Panc1 (cell line): ENCODE measurements around the gene BACH2. TPM values are rescaled to one million over a fixed set of nuclear protein-coding genes. Genes with fewer than 3 reads are reported as not detected.

Experiments used
- ATAC-seq: fragments of 200-7000 bp; cut with Tn5 transposase; 2 replicates; pipeline ENCODE4 v1.9.1; 2020; ENCODE audit warnings: mild to moderate bottlenecking, moderate library complexity
- BruUV-seq: library from RNA; stranded (reverse); fragments of 400-500 nt; replicated peaks from 2 replicates; lab custom pipeline; 2021; lab: Mats Ljungman, UMichigan
- CTCF ChIA-PET: fragments of 300-600 bp; sonication (Branson Sonifier 250); formaldehyde crosslinking; loops from one replicate; lab custom pipeline; 2022; ENCODE audit warnings: antibody characterized with exemption; lab: Charles Lee
- POLR2A ChIA-PET: fragments of 300-600 bp; sonication (Branson Sonifier 250); formaldehyde crosslinking; loops from one replicate; lab custom pipeline; 2022; ENCODE audit warnings: antibody characterized with exemption; lab: Charles Lee
- DNase-seq: peaks from one replicate; pipeline ENCODE4 v3.0.0-alpha.2; 2010; ENCODE audit warnings: low read depth, low spot score
- H3K27ac ChIP-seq: 2 replicates; pipeline ENCODE4 v1.5.1; 2011; ENCODE audit warnings: mild to moderate bottlenecking, low read length, inconsistent platforms
- H3K27me3 ChIP-seq: fragments of 200-500 bp; sonication (Bioruptor generic); 2 replicates; pipeline ENCODE4 v1.6.0; 2014; ENCODE audit warnings: low read length, inconsistent platforms; ENCODE audit not compliant: control insufficient read depth, insufficient read depth
- H3K36me3 ChIP-seq: fragments of 200-500 bp; sonication (Bioruptor generic); 2 replicates; pipeline ENCODE4 v1.5.1; 2014; ENCODE audit warnings: inconsistent platforms, mild to moderate bottlenecking, low read length, moderate library complexity; ENCODE audit not compliant: control insufficient read depth, insufficient read depth
- H3K4me1 ChIP-seq: 2 replicates; pipeline ENCODE4 v1.5.1; 2011; ENCODE audit warnings: inconsistent platforms, mild to moderate bottlenecking, low read length, moderate library complexity; ENCODE audit not compliant: control insufficient read depth, insufficient read depth
- H3K4me3 ChIP-seq, 2 experiments: 2 replicates each; pipeline ENCODE4 v1.5.1; 2011 to 2012; ENCODE audit warnings: low read depth in 2 of 2, low read length in 2 of 2, mild to moderate bottlenecking in 2 of 2, inconsistent platforms in 1 of 2, moderate library complexity in 1 of 2
- H3K9me3 ChIP-seq: fragments of 200-500 bp; sonication (Bioruptor generic); 2 replicates; pipeline ENCODE4 v1.5.1; 2014; ENCODE audit warnings: low read depth, mild to moderate bottlenecking, inconsistent platforms, low read length, moderate library complexity; ENCODE audit not compliant: control insufficient read depth, insufficient read depth
- POLR2AphosphoS5 ChIP-seq: IDR thresholded peaks from 2 replicates; pipeline ENCODE4 v1.6.1; 2012; ENCODE audit warnings: mild to moderate bottlenecking, low read depth, low read length, moderate library complexity
- SIN3A ChIP-seq: IDR thresholded peaks from 2 replicates; pipeline ENCODE4 v1.6.1; 2012; ENCODE audit warnings: low read depth, mild to moderate bottlenecking, low read length, moderate library complexity, borderline replicate concordance; ENCODE audit not compliant: insufficient read depth
- TCF7L2 ChIP-seq: IDR thresholded peaks from 2 replicates; pipeline ENCODE4 v1.6.1; 2011; ENCODE audit warnings: mild to moderate bottlenecking, low read depth, low read length, inconsistent platforms
- in situ Hi-C: cut with HindIII; loops from 2 replicates; pipeline ENCODE4 v1.10.0; 2016; ENCODE audit warnings: low sequenced_read_pairs, low pct_unique_long_range_greater_than_20kb
- intact Hi-C: fragments of 100-400 bp; cut with micrococcal nuclease; formaldehyde crosslinking; loops from one replicate; pipeline ENCODE4 v1.10.0; 2022; ENCODE audit not compliant: unreplicated experiment
- total RNA-seq: library from RNA; stranded (reverse); gene quantifications from one replicate; pipeline ENCODE4 v1.2.1, GENCODE V29; 2021; ENCODE audit not compliant: unreplicated experiment
- TF ChIP-seq, protein P1 (sequence below): fragments of 450-650 bp; IDR thresholded peaks from 2 replicates; pipeline ENCODE4 v1.5.1; 2017; ENCODE audit warnings: mild to moderate bottlenecking
- TF ChIP-seq, protein P2 (sequence below), 2 experiments: IDR thresholded peaks; 2 replicates each; pipeline ENCODE4 v1.6.1; 2011 to 2012; ENCODE audit warnings: low read depth in 2 of 2, control low read depth in 1 of 2, low read length in 1 of 2, mild to moderate bottlenecking in 1 of 2, moderate library complexity in 1 of 2; ENCODE audit not compliant: insufficient read depth in 1 of 2

The BACH2 gene
- total RNA-seq, 1 experiment from 2014 or later, result 1.6 TPM

- H3K4me3 ChIP-seq, result no peak overlapping the region
- in situ Hi-C loops (no loop called here), intact Hi-C loops (no loop called here)
- no TSS peak for BruUV-seq
- TF ChIP-seq, protein P1, sequence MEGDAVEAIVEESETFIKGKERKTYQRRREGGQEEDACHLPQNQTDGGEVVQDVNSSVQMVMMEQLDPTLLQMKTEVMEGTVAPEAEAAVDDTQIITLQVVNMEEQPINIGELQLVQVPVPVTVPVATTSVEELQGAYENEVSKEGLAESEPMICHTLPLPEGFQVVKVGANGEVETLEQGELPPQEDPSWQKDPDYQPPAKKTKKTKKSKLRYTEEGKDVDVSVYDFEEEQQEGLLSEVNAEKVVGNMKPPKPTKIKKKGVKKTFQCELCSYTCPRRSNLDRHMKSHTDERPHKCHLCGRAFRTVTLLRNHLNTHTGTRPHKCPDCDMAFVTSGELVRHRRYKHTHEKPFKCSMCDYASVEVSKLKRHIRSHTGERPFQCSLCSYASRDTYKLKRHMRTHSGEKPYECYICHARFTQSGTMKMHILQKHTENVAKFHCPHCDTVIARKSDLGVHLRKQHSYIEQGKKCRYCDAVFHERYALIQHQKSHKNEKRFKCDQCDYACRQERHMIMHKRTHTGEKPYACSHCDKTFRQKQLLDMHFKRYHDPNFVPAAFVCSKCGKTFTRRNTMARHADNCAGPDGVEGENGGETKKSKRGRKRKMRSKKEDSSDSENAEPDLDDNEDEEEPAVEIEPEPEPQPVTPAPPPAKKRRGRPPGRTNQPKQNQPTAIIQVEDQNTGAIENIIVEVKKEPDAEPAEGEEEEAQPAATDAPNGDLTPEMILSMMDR, result no peak
- TF ChIP-seq TCF7L2, result no peak
- TF ChIP-seq SIN3A, result no peak
- no peak for TF ChIP-seq POLR2AphosphoS5
- TF ChIP-seq, protein P2, sequence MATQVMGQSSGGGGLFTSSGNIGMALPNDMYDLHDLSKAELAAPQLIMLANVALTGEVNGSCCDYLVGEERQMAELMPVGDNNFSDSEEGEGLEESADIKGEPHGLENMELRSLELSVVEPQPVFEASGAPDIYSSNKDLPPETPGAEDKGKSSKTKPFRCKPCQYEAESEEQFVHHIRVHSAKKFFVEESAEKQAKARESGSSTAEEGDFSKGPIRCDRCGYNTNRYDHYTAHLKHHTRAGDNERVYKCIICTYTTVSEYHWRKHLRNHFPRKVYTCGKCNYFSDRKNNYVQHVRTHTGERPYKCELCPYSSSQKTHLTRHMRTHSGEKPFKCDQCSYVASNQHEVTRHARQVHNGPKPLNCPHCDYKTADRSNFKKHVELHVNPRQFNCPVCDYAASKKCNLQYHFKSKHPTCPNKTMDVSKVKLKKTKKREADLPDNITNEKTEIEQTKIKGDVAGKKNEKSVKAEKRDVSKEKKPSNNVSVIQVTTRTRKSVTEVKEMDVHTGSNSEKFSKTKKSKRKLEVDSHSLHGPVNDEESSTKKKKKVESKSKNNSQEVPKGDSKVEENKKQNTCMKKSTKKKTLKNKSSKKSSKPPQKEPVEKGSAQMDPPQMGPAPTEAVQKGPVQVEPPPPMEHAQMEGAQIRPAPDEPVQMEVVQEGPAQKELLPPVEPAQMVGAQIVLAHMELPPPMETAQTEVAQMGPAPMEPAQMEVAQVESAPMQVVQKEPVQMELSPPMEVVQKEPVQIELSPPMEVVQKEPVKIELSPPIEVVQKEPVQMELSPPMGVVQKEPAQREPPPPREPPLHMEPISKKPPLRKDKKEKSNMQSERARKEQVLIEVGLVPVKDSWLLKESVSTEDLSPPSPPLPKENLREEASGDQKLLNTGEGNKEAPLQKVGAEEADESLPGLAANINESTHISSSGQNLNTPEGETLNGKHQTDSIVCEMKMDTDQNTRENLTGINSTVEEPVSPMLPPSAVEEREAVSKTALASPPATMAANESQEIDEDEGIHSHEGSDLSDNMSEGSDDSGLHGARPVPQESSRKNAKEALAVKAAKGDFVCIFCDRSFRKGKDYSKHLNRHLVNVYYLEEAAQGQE (IDR thresholded peaks at IDR 0.05; ENCODE audit: insufficient read depth in 1 of 2, low read depth in 2 of 2, low read length in 1 of 2), result no peak
- H3K4me1 ChIP-seq, result no peaks in the 10 kb centered on the region
- no peaks in the 10 kb centered on the region for H3K36me3 ChIP-seq
- H3K27ac ChIP-seq, result no peak overlapping the region
- no peaks in the 10 kb centered on the region for H3K27me3 ChIP-seq
- DNase-seq, result no peak
- ChIA-PET POLR2A (interaction anchor here (0.7 kb wide), 1 partner anchor 473 kb away, joined by 4 read pairs; no protein-coding TSS in a partner anchor), CTCF (no interaction called here)
- no peaks in the 10 kb centered on the region for H3K9me3 ChIP-seq
- ATAC-seq, result no peak
Observed at GRCh38 chr6:89997456-89998445, 298.9 kb downstream of the BACH2 start.

GRCh38 chr6:89993411-89993810 lies 303.2 kb downstream of the BACH2 start:
- in situ Hi-C loops, result no loop called here
- CTCF ChIA-PET, result no interaction called here
- no peak for ATAC-seq

More at GRCh38 chr6:89993411-89993810, 303.2 kb downstream of the BACH2 start:
- TF ChIP-seq TCF7L2, result no peak
- TF ChIP-seq POLR2AphosphoS5, result no peak
- TF ChIP-seq, protein P2 (IDR thresholded peaks at IDR 0.05; ENCODE audit: insufficient read depth in 1 of 2, low read depth in 2 of 2, low read length in 1 of 2), result no peak
- TF ChIP-seq SIN3A, result no peak
- TF ChIP-seq, protein P1, result no peak
- BruUV-seq, result no TSS peak
- intact Hi-C loops, result no loop called here
- Histone ChIP-seq H3K4me3 (no peak overlapping the region), H3K9me3 (no peaks in the 10 kb centered on the region), H3K4me1 (no peaks in the 10 kb centered on the region), H3K36me3 (no peaks in the 10 kb centered on the region), H3K27ac (no peak overlapping the region), H3K27me3 (no peaks in the 10 kb centered on the region)
- POLR2A ChIA-PET, result no interaction called here
- DNase-seq, result no peak
